ENCODE data around the gene SNAP25. TPM values are rescaled to one million over a fixed set of nuclear protein-coding genes. Genes with fewer than 3 reads are reported as not detected.
A peak's percentile ranks its signal among the peaks of the same experiment; 100 is the strongest.

The SNAP25 gene
- 4.2 TPM for total RNA-seq

- H3K36me3 ChIP-seq (ENCODE audit: control insufficient read depth in 3 of 3, insufficient read depth in 3 of 3, low read length in 3 of 3) = no peaks in the 10 kb centered on the region
- H3K9ac ChIP-seq (ENCODE audit: low read depth in 1 of 3, low read length in 3 of 3) = no peak within 1 kb of the TSS
- H3K27me3 ChIP-seq (ENCODE audit: control insufficient read depth in 3 of 3, insufficient read depth in 3 of 3, low read length in 3 of 3) = peaks cover 15 to 20% (median 15%) of the 10 kb centered on the region in 3 donors
- peak within 1 kb of the TSS; percentile 27 to 56 (median 39) for H3K4me3 ChIP-seq (ENCODE audit: low read length in 3 of 3)
- no peaks in the 10 kb centered on the region for H3K9me3 ChIP-seq (ENCODE audit: control insufficient read depth in 3 of 3, low read length in 3 of 3)
- H3K27ac ChIP-seq (ENCODE audit: low read depth, low read length) = no peak within 1 kb of the TSS
- peaks cover 0 to 5% (median 4%) of the 10 kb centered on the region in 3 donors for H3K4me1 ChIP-seq (ENCODE audit: control insufficient read depth in 3 of 3, insufficient read depth in 3 of 3, low read length in 3 of 3)
These were observed at the start of gene SNAP25 for GRCh38 chr20:10218536-10219451. SNAP25 (plus strand) TSS chr20:10218830; CDS start chr20:10275492, 56,662 bp downstream.

GRCh38 chr20:10169752-10170151 lies 48.9 kb upstream of the SNAP25 start:
- Histone ChIP-seq H3K9me3 (ENCODE audit: control insufficient read depth in 3 of 3, low read length in 3 of 3) (no peaks in the 10 kb centered on the region), H3K4me1 (ENCODE audit: control insufficient read depth in 3 of 3, insufficient read depth in 3 of 3, low read length in 3 of 3) (no peaks in the 10 kb centered on the region), H3K36me3 (ENCODE audit: control insufficient read depth in 3 of 3, insufficient read depth in 3 of 3, low read length in 3 of 3) (no peaks in the 10 kb centered on the region), H3K27me3 (ENCODE audit: control insufficient read depth in 3 of 3, insufficient read depth in 3 of 3, low read length in 3 of 3) (peaks cover 11 to 17% (median 15%) of the 10 kb centered on the region in 3 donors), H3K4me3 (ENCODE audit: low read length in 3 of 3) (no peak overlapping the region), H3K9ac (ENCODE audit: low read depth in 1 of 3, low read length in 3 of 3) (no peak overlapping the region), H3K27ac (ENCODE audit: low read depth, low read length) (no peak overlapping the region)

DNA sequence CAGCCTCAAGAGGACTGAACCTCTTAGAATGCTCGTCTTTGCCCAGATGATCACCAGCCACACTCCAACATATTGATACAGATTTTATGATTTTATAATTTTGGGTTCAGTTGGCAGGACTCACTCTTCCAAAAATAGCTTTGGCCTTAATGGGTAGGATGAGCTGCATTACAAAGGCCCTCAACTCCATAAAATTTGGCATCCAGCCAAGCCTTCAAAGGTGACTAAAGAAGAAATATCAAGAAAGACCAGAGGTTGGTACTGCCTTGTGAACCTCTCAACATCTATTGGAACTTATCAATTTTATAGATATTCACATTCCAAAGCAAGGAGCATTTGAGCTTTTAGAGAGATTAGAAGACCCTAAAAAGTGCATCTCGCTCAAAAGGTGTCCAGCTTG lies 48.4 kb upstream of the SNAP25 start:
- Histone ChIP-seq H3K9ac (ENCODE audit: low read depth in 1 of 3, low read length in 3 of 3) (no peak overlapping the region), H3K9me3 (ENCODE audit: control insufficient read depth in 3 of 3, low read length in 3 of 3) (no peaks in the 10 kb centered on the region), H3K27ac (ENCODE audit: low read depth, low read length) (no peak overlapping the region), H3K27me3 (ENCODE audit: control insufficient read depth in 3 of 3, insufficient read depth in 3 of 3, low read length in 3 of 3) (peaks cover 11 to 17% (median 15%) of the 10 kb centered on the region in 3 donors), H3K36me3 (ENCODE audit: control insufficient read depth in 3 of 3, insufficient read depth in 3 of 3, low read length in 3 of 3) (no peaks in the 10 kb centered on the region), H3K4me3 (ENCODE audit: low read length in 3 of 3) (no peak overlapping the region), H3K4me1 (ENCODE audit: control insufficient read depth in 3 of 3, insufficient read depth in 3 of 3, low read length in 3 of 3) (no peaks in the 10 kb centered on the region)

DNA sequence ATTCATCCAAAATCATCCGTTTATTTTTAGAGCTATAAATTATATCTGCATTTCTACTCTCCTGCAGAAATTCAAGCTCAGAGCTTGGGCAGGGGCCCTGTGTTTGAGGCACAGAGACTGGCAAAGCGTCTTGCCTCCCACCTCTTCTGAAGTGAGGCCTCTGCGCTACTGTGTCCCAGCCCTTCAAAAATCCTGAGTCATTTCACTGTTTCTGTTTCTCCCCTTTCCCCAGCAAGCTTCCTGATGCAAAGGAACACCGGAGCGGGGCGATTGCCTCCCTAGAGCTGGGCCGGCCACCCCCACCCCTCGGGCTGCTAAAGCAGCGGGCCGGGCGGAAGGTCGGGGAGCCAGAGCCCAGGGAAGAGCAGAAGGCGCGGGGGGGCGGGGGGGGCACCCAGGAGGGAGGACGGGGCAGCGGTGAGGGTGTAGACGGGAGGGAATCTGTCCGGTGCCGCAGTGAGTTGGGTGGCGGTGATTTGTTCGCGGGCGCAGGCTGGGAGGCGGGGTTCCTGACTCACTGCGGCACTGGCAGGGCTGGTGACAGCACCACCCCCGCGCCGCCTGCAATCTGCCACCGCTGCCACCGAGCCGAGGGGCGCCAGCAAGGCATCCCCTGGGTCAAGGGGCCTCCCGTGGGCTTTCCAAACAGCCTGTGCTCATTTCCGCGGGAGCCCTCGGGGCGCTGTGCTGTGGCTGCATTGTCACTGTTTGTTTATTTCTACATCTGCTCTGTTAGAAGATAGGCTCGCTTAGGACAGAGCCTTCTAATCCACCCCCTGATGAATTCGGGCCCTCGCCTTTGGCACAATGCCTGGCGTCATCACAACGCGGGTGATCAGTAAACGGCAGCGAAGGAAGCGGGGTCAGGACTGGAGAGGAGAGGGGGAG lies 46.5 kb upstream of the SNAP25 start:
- Histone ChIP-seq H3K4me3 (ENCODE audit: low read length in 3 of 3) (peak overlapping the region; percentile 30 to 64 (median 36)), H3K36me3 (ENCODE audit: control insufficient read depth in 3 of 3, insufficient read depth in 3 of 3, low read length in 3 of 3) (no peaks in the 10 kb centered on the region), H3K9me3 (ENCODE audit: control insufficient read depth in 3 of 3, low read length in 3 of 3) (no peaks in the 10 kb centered on the region), H3K27me3 (ENCODE audit: control insufficient read depth in 3 of 3, insufficient read depth in 3 of 3, low read length in 3 of 3) (peaks cover 11 to 17% (median 15%) of the 10 kb centered on the region in 3 donors), H3K9ac (ENCODE audit: low read depth in 1 of 3, low read length in 3 of 3) (no peak overlapping the region), H3K27ac (ENCODE audit: low read depth, low read length) (no peak overlapping the region), H3K4me1 (ENCODE audit: control insufficient read depth in 3 of 3, insufficient read depth in 3 of 3, low read length in 3 of 3) (no peaks in the 10 kb centered on the region)

DNA sequence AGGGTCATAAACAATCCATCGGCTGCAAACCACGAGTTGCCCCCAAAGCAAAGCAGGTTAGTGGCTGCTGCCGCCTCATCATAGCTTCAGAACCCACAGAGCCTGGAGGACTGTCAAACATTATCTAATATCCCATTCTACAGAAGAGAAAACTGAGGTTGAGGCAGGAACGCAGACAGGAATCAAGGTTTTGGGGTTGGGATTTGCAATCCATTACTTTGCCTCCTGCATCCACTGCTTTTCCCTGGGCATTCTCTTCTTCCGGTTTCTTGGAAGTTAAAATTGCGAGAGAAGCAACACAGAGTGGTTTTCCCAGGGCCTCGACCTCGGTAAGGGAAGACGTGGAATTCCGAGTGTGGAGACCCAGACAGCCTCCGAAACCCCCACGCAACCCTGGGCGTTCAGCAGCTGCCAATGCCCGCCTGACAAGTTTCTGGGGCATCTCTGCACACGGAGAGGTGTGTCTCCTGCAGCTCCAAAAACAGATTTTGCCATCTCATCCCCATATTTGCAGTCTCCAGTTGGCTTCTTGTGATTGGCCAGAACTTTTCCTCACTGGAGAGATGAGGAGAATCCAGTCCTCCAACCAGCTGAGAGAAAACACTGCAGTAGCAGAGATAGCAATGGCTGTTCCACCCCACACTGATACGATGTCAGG lies 45.5 kb upstream of the SNAP25 start:
- no peaks in the 10 kb centered on the region for H3K36me3 ChIP-seq (ENCODE audit: control insufficient read depth in 3 of 3, insufficient read depth in 3 of 3, low read length in 3 of 3)
- no peak overlapping the region for H3K9ac ChIP-seq (ENCODE audit: low read depth in 1 of 3, low read length in 3 of 3)

DNA sequence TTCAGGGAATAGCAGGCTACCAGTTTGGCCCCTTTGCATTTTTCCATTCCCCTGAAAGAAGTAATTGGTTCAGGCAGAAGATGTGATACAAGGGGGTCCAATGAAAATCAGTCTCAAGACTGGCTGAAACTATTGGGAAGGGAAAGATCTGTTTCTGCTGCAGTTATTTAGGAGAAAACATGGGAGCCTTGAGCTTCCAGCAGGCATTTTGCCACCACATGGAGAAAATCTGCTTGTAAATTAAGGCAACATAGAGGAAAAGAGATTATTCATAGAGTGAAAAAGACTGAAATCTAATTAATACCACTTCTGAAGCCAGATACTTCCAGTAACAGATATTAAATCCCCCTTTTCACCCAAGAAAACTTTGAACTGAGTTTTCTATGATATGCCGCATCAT lies 44.2 kb upstream of the SNAP25 start:
- H3K27ac ChIP-seq (ENCODE audit: low read depth, low read length) = no peak overlapping the region
- no peaks in the 10 kb centered on the region for H3K9me3 ChIP-seq (ENCODE audit: control insufficient read depth in 3 of 3, low read length in 3 of 3)
- no peaks in the 10 kb centered on the region for H3K4me1 ChIP-seq (ENCODE audit: control insufficient read depth in 3 of 3, insufficient read depth in 3 of 3, low read length in 3 of 3)
- no peak overlapping the region for H3K4me3 ChIP-seq (ENCODE audit: low read length in 3 of 3)
- no peaks in the 10 kb centered on the region for H3K36me3 ChIP-seq (ENCODE audit: control insufficient read depth in 3 of 3, insufficient read depth in 3 of 3, low read length in 3 of 3)
- peaks cover 11 to 17% (median 15%) of the 10 kb centered on the region in 3 donors for H3K27me3 ChIP-seq (ENCODE audit: control insufficient read depth in 3 of 3, insufficient read depth in 3 of 3, low read length in 3 of 3)
- H3K9ac ChIP-seq (ENCODE audit: low read depth in 1 of 3, low read length in 3 of 3) = no peak overlapping the region

More for the DNA sequence above, 45.5 kb upstream of the SNAP25 start:
- Histone ChIP-seq H3K27ac (ENCODE audit: low read depth, low read length) (no peak overlapping the region), H3K4me3 (ENCODE audit: low read length in 3 of 3) (no peak overlapping the region), H3K27me3 (ENCODE audit: control insufficient read depth in 3 of 3, insufficient read depth in 3 of 3, low read length in 3 of 3) (peaks cover 11 to 17% (median 15%) of the 10 kb centered on the region in 3 donors), H3K4me1 (ENCODE audit: control insufficient read depth in 3 of 3, insufficient read depth in 3 of 3, low read length in 3 of 3) (no peaks in the 10 kb centered on the region), H3K9me3 (ENCODE audit: control insufficient read depth in 3 of 3, low read length in 3 of 3) (no peaks in the 10 kb centered on the region)

DNA sequence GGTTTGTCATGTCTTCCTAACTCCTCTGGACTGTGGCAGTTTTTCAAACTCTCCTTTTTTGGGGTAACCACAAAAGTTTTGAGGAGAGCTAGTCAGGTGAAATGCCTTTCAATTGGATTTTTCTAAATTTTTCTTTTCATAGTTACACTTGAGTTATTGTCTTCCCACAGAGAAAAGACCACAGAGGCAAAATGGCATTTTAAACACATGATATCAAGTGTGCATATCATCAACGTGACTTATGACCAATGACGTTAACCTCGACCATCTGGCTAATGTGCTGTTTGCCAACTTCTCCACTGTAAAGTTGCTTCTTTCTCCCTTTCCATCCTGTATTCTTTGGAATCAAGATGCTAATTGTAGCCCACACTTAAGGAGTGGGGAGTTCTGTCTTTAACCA lies 41.3 kb upstream of the SNAP25 start:
- Histone ChIP-seq H3K4me1 (ENCODE audit: control insufficient read depth in 3 of 3, insufficient read depth in 3 of 3, low read length in 3 of 3) (no peaks in the 10 kb centered on the region), H3K36me3 (ENCODE audit: control insufficient read depth in 3 of 3, insufficient read depth in 3 of 3, low read length in 3 of 3) (no peaks in the 10 kb centered on the region), H3K27me3 (ENCODE audit: control insufficient read depth in 3 of 3, insufficient read depth in 3 of 3, low read length in 3 of 3) (peaks cover 5 to 13% (median 9%) of the 10 kb centered on the region in 3 donors), H3K9me3 (ENCODE audit: control insufficient read depth in 3 of 3, low read length in 3 of 3) (no peaks in the 10 kb centered on the region), H3K9ac (ENCODE audit: low read depth in 1 of 3, low read length in 3 of 3) (no peak overlapping the region), H3K4me3 (ENCODE audit: low read length in 3 of 3) (no peak overlapping the region), H3K27ac (ENCODE audit: low read depth, low read length) (no peak overlapping the region)

- no peaks in the 10 kb centered on the region for H3K36me3 ChIP-seq (ENCODE audit: control insufficient read depth in 3 of 3, insufficient read depth in 3 of 3, low read length in 3 of 3)
These were observed 40.5 kb upstream of the SNAP25 start for GRCh38 chr20:10178091-10178490.

GRCh38 chr20:10178727-10179313 lies 39.8 kb upstream of the SNAP25 start:
- no peak overlapping the region for H3K4me3 ChIP-seq (ENCODE audit: low read length in 3 of 3)
- H3K9me3 ChIP-seq (ENCODE audit: control insufficient read depth in 3 of 3, low read length in 3 of 3) = no peaks in the 10 kb centered on the region
- no peaks in the 10 kb centered on the region for H3K4me1 ChIP-seq (ENCODE audit: control insufficient read depth in 3 of 3, insufficient read depth in 3 of 3, low read length in 3 of 3)

More at GRCh38 chr20:10178091-10178490, 40.5 kb upstream of the SNAP25 start:
- Histone ChIP-seq H3K9ac (ENCODE audit: low read depth in 1 of 3, low read length in 3 of 3) (no peak overlapping the region), H3K9me3 (ENCODE audit: control insufficient read depth in 3 of 3, low read length in 3 of 3) (no peaks in the 10 kb centered on the region), H3K4me1 (ENCODE audit: control insufficient read depth in 3 of 3, insufficient read depth in 3 of 3, low read length in 3 of 3) (no peaks in the 10 kb centered on the region), H3K4me3 (ENCODE audit: low read length in 3 of 3) (no peak overlapping the region), H3K27me3 (ENCODE audit: control insufficient read depth in 3 of 3, insufficient read depth in 3 of 3, low read length in 3 of 3) (peaks cover under 1 to 6% (median 2%) of the 10 kb centered on the region in 3 donors), H3K27ac (ENCODE audit: low read depth, low read length) (no peak overlapping the region)

More at GRCh38 chr20:10178727-10179313, 39.8 kb upstream of the SNAP25 start:
- H3K27ac ChIP-seq (ENCODE audit: low read depth, low read length) = no peak overlapping the region
- H3K9ac ChIP-seq (ENCODE audit: low read depth in 1 of 3, low read length in 3 of 3) = no peak overlapping the region
- H3K27me3 ChIP-seq (ENCODE audit: control insufficient read depth in 3 of 3, insufficient read depth in 3 of 3, low read length in 3 of 3) = no peaks in the 10 kb centered on the region
- no peaks in the 10 kb centered on the region for H3K36me3 ChIP-seq (ENCODE audit: control insufficient read depth in 3 of 3, insufficient read depth in 3 of 3, low read length in 3 of 3)

Data from skeletal muscle tissue (tissue), 4 donors.